Measurements from ENCODE around the gene TRHDE. TPM values are rescaled to one million over a fixed set of nuclear protein-coding genes. Genes with fewer than 3 reads are reported as not detected.

The TRHDE gene
- total RNA-seq, 1 donor from 2014 or later = 0.51 TPM

DNA sequence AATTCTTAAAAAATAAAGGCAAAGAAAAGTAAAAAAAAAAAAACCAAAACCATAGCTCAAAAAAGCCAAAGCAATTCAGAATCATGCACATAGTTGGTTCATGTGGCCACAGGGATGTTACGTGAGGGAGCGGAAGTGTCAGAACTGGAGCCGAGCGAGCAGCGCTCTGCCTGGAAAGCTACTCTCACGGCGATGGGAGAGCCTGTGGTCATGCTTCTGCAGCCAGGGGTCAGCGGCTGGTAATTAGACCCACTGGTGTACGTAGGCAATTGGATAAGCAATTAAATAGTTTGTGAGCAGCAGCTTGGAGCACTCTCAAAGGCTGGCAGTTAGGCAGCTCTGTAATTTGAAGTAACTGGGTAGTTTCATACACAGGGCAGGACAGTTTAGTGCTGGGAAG is 58.1 kb downstream of the TRHDE start:
- no peak for DNase-seq (ENCODE audit: low read depth, low spot score)
- Mint-ChIP-seq H3K9me3 (no peaks in the 10 kb centered on the region), H3K36me3 (ENCODE audit: low read depth) (no peaks in the 10 kb centered on the region), H3K27me3 (ENCODE audit: low read depth) (no peaks in the 10 kb centered on the region), H3K4me1 (no peaks in the 10 kb centered on the region), H3K4me3 (no peak overlapping the region), H3K27ac (ENCODE audit: unreplicated experiment) (no peak overlapping the region)
- TF ChIP-seq, protein P1, sequence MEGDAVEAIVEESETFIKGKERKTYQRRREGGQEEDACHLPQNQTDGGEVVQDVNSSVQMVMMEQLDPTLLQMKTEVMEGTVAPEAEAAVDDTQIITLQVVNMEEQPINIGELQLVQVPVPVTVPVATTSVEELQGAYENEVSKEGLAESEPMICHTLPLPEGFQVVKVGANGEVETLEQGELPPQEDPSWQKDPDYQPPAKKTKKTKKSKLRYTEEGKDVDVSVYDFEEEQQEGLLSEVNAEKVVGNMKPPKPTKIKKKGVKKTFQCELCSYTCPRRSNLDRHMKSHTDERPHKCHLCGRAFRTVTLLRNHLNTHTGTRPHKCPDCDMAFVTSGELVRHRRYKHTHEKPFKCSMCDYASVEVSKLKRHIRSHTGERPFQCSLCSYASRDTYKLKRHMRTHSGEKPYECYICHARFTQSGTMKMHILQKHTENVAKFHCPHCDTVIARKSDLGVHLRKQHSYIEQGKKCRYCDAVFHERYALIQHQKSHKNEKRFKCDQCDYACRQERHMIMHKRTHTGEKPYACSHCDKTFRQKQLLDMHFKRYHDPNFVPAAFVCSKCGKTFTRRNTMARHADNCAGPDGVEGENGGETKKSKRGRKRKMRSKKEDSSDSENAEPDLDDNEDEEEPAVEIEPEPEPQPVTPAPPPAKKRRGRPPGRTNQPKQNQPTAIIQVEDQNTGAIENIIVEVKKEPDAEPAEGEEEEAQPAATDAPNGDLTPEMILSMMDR (conservative IDR thresholded peaks at IDR 0.05) = no peak

DNA sequence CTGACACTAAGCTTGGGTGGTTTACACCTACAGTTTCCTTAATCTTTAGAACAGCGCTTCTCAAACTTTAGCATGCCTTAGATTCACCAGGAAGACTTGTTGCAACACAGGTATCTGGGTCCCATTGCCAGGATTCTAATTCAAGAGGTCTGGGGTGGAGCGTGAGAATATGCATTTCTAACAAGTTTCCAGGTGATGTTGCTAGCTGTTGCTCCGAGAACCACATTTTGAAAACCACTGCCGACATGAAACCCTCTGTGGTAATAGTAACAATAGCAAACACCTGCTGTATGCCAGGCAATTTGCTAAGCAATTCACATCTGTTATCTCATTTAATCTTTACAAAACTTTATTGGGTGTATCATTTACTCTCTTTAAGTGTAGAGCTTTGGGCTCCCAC is 58.6 kb downstream of the TRHDE start:
- Mint-ChIP-seq H3K4me3 (no peak overlapping the region), H3K4me1 (no peaks in the 10 kb centered on the region), H3K36me3 (ENCODE audit: low read depth) (no peaks in the 10 kb centered on the region)

DNA sequence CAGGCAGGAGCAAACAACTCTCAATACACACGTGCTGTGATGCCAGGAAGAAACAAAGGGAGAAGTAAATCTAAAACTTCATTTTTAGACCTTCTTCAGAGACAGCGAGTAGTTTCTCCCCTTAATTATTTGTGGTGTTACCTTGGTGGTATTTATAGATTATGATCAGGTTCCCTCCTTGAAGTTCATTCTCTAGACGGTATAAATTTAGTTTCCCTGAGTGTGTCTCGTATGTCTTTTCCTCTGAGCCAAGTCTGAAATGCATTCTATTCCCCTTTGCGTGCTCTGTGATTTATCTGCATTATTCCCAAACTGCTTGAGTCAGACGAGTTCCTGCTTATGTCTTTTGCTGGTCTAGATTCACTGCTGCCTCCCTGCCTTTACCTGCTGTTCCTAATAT is 65.2 kb downstream of the TRHDE start:
- H3K9me3 Mint-ChIP-seq = no peaks in the 10 kb centered on the region
- H3K27me3 Mint-ChIP-seq (ENCODE audit: low read depth) = no peaks in the 10 kb centered on the region
- H3K4me1 Mint-ChIP-seq = no peaks in the 10 kb centered on the region
- TF ChIP-seq, protein P1 (conservative IDR thresholded peaks at IDR 0.05) = no peak
- DNase-seq (ENCODE audit: low read depth, low spot score) = no peak
- H3K27ac Mint-ChIP-seq (ENCODE audit: unreplicated experiment) = no peak overlapping the region
- H3K36me3 Mint-ChIP-seq (ENCODE audit: low read depth) = no peaks in the 10 kb centered on the region
- H3K4me3 Mint-ChIP-seq = no peak overlapping the region

More for the DNA sequence above, 58.6 kb downstream of the TRHDE start:
- DNase-seq (ENCODE audit: low read depth, low spot score) = no peak
- TF ChIP-seq, protein P1 (conservative IDR thresholded peaks at IDR 0.05) = no peak
- Mint-ChIP-seq H3K9me3 (no peaks in the 10 kb centered on the region), H3K27me3 (ENCODE audit: low read depth) (no peaks in the 10 kb centered on the region), H3K27ac (ENCODE audit: unreplicated experiment) (no peak overlapping the region)

DNA sequence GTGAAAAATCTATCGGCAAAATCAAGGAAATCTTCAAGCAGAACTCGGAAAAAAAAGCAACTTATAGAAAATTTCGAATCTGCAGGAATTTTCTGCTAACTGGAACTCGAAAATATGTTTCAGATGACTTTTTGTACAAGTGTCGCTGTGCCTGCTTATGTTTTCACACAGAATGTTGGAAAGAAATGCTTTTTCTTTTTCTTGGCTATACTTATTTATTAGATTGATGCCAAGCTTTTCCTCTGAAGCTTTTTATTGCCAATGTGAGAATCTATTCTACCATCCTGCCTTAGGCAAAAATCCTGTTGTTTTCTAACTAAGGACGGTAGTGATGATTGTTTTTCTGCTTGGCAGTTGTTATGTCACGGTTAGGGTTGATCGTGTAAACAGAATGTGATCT is 65.8 kb downstream of the TRHDE start:
- no peaks in the 10 kb centered on the region for H3K27me3 Mint-ChIP-seq (ENCODE audit: low read depth)
- no peaks in the 10 kb centered on the region for H3K4me1 Mint-ChIP-seq
- TF ChIP-seq, protein P1 (conservative IDR thresholded peaks at IDR 0.05) = no peak

DNA sequence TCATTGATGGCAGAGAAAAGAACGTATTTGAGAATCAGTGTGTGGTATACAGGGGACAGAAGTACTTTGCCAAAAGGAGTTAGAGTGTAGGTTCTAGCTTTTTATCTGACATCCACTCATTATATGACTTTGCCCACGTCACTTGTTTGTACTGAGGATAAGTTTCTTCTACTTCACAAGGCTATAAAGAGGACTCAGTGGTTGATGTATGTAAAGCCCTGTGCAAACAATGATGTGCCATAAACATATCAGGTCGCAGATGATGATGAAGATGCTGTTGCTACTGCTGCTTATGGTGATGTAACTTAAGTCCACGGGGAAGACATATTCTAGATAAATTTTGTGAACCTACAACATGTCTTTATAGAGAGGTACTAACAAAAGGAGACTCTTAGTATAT is 66.3 kb downstream of the TRHDE start:
- H3K27ac Mint-ChIP-seq (ENCODE audit: unreplicated experiment) = no peak overlapping the region
- no peaks in the 10 kb centered on the region for H3K36me3 Mint-ChIP-seq (ENCODE audit: low read depth)
- H3K4me1 Mint-ChIP-seq = no peaks in the 10 kb centered on the region
- no peaks in the 10 kb centered on the region for H3K27me3 Mint-ChIP-seq (ENCODE audit: low read depth)
- no peak overlapping the region for H3K4me3 Mint-ChIP-seq
- TF ChIP-seq, protein P1 (conservative IDR thresholded peaks at IDR 0.05) = no peak
- DNase-seq (ENCODE audit: low read depth, low spot score) = no peak
- no peaks in the 10 kb centered on the region for H3K9me3 Mint-ChIP-seq

More for the DNA sequence above, 65.8 kb downstream of the TRHDE start:
- H3K36me3 Mint-ChIP-seq (ENCODE audit: low read depth) = no peaks in the 10 kb centered on the region
- no peaks in the 10 kb centered on the region for H3K9me3 Mint-ChIP-seq
- no peak overlapping the region for H3K4me3 Mint-ChIP-seq
- no peak for DNase-seq (ENCODE audit: low read depth, low spot score)
- no peak overlapping the region for H3K27ac Mint-ChIP-seq (ENCODE audit: unreplicated experiment)

All from neural crest cell (in vitro differentiated cells).